Islet precursor cell (in vitro differentiated cells): ENCODE results near the gene NGLY1.

Source experiments
- DNase-seq: peaks from one replicate; pipeline ENCODE4 v3.0.0-alpha.2; 2018

Gene NGLY1

DNA sequence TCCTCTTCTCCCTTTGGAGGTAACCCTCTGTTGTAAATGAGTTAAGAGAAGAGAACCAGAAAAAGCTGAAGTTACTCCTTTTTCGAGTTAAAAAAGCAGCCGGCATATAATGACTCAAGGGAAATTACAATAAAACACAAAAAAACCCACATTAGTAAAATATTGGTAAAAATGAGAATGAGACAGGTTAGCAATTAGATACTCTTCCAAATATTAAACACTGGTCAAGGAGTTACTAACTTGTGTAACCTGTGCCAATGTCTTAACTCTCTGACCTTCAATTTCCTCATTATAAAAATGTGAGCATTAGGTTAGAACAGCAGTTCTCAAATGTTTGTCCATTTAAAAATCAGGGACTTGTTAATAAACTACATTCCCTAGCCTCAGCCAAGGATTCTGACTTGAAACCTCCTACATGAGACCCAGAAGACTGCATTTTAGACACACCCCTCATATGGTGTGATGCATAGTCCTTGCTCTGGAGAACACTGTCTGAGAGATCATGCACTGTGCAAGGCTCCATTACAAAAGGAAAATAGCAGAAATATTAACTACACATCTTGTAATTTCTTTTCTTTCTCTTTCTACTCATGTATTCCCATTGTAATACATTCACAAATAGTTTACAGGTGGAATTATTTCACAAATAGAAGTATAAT is 75.8 kb downstream of the NGLY1 start:
- no peak for DNase-seq

GRCh38 chr3:25706213-25706612 is 77.0 kb downstream of the NGLY1 start:
- no peak for DNase-seq

- DNase-seq, result no peak
These were observed 85.7 kb downstream of the NGLY1 start for GRCh38 chr3:25697553-25697952.

GRCh38 chr3:25695731-25696420 is 87.4 kb downstream of the NGLY1 start:
- no peak for DNase-seq

- no peak for DNase-seq
These were observed 90.0 kb downstream of the NGLY1 start for GRCh38 chr3:25693238-25693637.

GRCh38 chr3:25692341-25692740 is 90.9 kb downstream of the NGLY1 start:
- no peak for DNase-seq

DNA sequence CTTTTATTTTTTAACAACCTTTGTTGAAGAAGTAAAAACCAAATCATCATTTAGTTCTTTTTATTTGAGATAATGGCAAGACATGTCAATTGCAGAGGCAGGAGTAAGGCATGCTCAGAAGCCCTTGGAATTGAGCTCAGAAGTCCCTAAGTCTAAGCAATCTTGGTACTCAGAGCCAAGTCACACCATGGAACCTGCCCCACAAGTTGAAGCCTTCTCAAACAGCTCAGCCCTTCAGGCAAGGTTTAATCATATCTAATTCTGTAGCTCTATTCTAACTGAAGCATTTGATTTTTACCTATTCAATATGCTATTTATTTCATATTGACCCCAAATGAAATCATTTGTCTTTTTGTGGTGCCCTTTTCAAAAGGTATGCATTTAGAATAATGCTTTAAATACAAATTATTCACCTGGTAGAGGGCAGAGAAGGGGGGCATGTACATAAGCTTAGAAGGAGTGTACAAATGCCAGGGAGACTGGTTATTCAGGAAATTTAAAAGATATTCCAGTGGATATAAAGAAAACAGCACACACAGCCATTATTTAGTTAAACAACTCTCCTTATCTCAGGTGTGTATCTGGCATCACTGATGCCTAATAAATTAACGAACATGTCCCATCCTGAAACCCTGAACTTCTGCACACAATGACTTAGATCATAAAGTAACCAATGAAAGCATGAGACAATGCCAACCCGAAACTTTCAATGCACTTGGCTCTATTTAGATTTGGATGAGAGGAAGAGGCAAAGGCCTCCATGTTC is 92.3 kb downstream of the NGLY1 start:
- no peak for DNase-seq

GRCh38 chr3:25689226-25689625 is 94.0 kb downstream of the NGLY1 start:
- DNase-seq, result peak; percentile 66

GRCh38 chr3:25687742-25688141 is 95.5 kb downstream of the NGLY1 start:
- no peak for DNase-seq

- DNase-seq, result no peak
These were observed 96.5 kb downstream of the NGLY1 start for GRCh38 chr3:25686766-25687165.

GRCh38 chr3:25683882-25684281 is 99.4 kb downstream of the NGLY1 start:
- DNase-seq, result no peak

- DNase-seq, result no peak
These were observed 99.8 kb downstream of the NGLY1 start for GRCh38 chr3:25683410-25683809.

DNA sequence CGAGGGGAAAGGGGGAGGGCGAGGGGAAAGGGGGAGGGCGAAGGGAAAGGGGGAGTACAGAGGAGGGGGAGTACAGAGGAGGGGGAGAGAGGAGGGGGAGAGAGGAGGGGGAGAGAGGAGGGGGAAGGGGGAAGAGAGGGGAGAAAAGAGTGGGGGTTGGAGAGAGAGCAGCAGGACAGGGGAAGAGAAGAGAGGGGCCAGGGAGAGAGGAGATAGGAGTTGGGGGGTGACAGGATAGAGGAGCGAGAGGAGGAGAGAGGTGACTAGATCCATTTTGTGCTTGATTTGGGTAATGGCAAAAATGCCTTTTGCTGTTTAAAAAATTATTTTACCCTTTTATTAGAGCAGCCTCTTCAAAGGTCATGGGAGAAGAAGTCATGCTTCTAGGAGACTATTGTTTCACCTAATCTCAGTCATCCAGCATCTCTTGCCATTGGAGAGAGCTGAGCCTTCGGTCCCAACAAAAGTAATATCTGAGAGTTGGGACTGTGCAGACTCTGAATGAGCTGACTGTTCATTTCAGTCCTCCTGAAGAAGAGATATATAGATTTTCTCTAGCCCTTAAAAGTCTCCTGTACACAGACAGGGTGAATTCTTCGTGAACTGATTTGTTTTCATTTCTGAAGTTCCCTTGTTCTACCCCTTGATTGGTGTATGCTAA is 103.5 kb downstream of the NGLY1 start:
- no peak for DNase-seq

GRCh38 chr3:25679166-25679565 is 104.1 kb downstream of the NGLY1 start:
- DNase-seq, result no peak

DNA sequence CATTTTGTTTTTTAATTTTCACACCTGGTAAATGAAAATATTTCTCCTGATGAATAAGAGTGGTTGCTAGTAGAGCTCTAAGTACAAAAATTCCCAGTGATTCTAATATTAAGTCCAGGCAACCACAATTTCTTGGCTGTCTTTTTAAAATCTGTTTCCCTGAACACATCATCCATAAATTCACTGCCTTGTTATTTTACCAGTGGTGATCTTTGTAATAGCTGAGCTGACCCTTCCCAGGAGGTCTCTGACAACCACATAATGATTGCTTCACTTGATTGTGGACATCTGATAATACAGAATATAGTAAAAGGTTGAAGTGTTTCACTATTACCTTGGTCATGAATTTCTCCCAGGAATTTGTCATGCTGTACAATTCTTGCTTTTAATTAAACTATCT is 104.7 kb downstream of the NGLY1 start:
- DNase-seq, result no peak

DNA sequence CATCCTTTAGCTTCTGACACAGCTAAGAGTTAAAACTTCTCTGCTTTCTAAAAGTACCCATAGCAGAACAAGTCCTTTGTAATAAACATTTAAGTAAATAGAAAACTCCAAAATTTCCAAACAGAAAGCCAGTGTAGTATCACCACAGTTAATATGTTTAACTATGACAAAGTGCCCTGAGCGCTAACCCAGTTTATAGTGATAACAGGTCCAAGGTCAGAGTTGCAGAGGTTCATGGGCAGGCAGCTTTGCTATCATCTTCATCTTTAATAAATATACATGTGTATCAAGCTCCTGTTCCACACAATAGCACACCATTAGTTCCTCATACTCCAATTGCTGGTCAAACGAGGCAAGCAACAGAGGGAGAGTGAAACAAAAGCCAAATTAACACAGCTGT is 106.1 kb downstream of the NGLY1 start:
- DNase-seq, result no peak

- no peak for DNase-seq
These were observed 108.6 kb downstream of the NGLY1 start for GRCh38 chr3:25674670-25675069.

DNA sequence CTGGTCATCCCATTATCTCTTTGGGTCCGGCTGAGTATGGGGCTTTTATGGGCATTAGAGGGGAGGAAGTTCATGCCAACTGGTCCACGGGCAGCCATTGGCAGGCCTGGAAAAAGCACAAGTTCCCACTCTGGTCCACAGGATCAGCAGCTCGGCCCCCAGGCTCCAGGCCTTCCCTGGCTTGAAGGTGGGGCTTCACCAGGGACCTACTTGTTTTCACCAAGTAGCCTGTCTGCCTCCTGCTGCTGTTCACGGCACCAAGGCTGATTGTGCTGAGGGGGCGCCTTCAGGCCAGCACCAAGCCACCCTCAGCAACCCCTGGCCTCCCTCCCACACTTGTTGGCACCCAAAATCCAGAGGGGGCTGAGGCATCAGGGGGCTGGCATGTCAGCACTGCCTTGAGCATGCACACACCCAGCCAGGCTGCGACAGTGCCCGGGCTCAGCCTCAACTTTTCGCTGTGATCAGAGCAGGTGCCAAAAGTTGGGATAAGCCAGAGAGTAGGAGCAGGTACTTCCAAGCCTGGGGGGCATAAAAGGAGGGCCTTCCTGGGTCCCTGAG is 109.4 kb downstream of the NGLY1 start:
- DNase-seq, result no peak
